IPS-15b (cell line): ENCODE measurements around the gene PRKACB.

Source experiments
- H3K27me3 ChIP-seq: one replicate; pipeline ENCODE4 v1.6.1; 2013; ENCODE audit warnings: low read length; ENCODE audit not compliant: control insufficient read depth, insufficient read depth
- H3K36me3 ChIP-seq: one replicate; pipeline ENCODE4 v1.6.1; 2013; ENCODE audit warnings: low read length; ENCODE audit not compliant: control insufficient read depth, insufficient read depth
- H3K4me1 ChIP-seq: one replicate; pipeline ENCODE4 v1.6.1; 2013; ENCODE audit warnings: mild to moderate bottlenecking, low read length; ENCODE audit not compliant: control insufficient read depth, insufficient read depth
- H3K4me3 ChIP-seq: one replicate; pipeline ENCODE4 v1.5.1; 2013; ENCODE audit warnings: low read depth, low read length
- H3K9ac ChIP-seq: one replicate; pipeline ENCODE4 v1.6.1; 2013; ENCODE audit warnings: low read depth, mild to moderate bottlenecking, low read length
- H3K9me3 ChIP-seq: one replicate; pipeline ENCODE4 v1.6.1; 2013; ENCODE audit warnings: mild to moderate bottlenecking, low read length; ENCODE audit not compliant: control insufficient read depth, insufficient read depth

PRKACB gene

GRCh38 chr1:84181350-84182005 lies 37.4 kb downstream of the PRKACB start:
- Histone ChIP-seq H3K4me3 (no peak overlapping the region), H3K27me3 (no peaks in the 10 kb centered on the region), H3K9me3 (no peaks in the 10 kb centered on the region), H3K36me3 (no peaks in the 10 kb centered on the region), H3K4me1 (no peaks in the 10 kb centered on the region), H3K9ac (no peak overlapping the region)

GRCh38 chr1:84190455-84190854 lies 46.4 kb downstream of the PRKACB start:
- Histone ChIP-seq H3K27me3 (no peaks in the 10 kb centered on the region), H3K9ac (no peak overlapping the region), H3K9me3 (no peaks in the 10 kb centered on the region), H3K4me1 (no peaks in the 10 kb centered on the region), H3K4me3 (no peak overlapping the region), H3K36me3 (no peaks in the 10 kb centered on the region)

- Histone ChIP-seq H3K4me1 (no peaks in the 10 kb centered on the region), H3K27me3 (no peaks in the 10 kb centered on the region), H3K36me3 (no peaks in the 10 kb centered on the region), H3K4me3 (no peak overlapping the region), H3K9me3 (no peaks in the 10 kb centered on the region), H3K9ac (no peak overlapping the region)
These were observed 48.6 kb downstream of the PRKACB start for GRCh38 chr1:84192681-84193080.

- Histone ChIP-seq H3K27me3 (no peaks in the 10 kb centered on the region), H3K9ac (no peak overlapping the region), H3K4me1 (no peaks in the 10 kb centered on the region), H3K36me3 (no peaks in the 10 kb centered on the region), H3K4me3 (no peak overlapping the region), H3K9me3 (no peaks in the 10 kb centered on the region)
These were observed 54.8 kb downstream of the PRKACB start for GRCh38 chr1:84198832-84199231.

- no peaks in the 10 kb centered on the region for H3K9me3 ChIP-seq
- H3K36me3 ChIP-seq, result no peaks in the 10 kb centered on the region
- no peak overlapping the region for H3K9ac ChIP-seq
- H3K27me3 ChIP-seq, result no peaks in the 10 kb centered on the region
- H3K4me3 ChIP-seq, result no peak overlapping the region
- no peaks in the 10 kb centered on the region for H3K4me1 ChIP-seq
These were observed 55.2 kb downstream of the PRKACB start for GRCh38 chr1:84199257-84199656.

- no peaks in the 10 kb centered on the region for H3K36me3 ChIP-seq
These were observed 58.1 kb downstream of the PRKACB start for GRCh38 chr1:84202126-84202525.

GRCh38 chr1:84206375-84206774 lies 62.3 kb downstream of the PRKACB start:
- Histone ChIP-seq H3K9ac (no peak overlapping the region), H3K4me1 (no peaks in the 10 kb centered on the region), H3K9me3 (no peaks in the 10 kb centered on the region), H3K4me3 (no peak overlapping the region), H3K36me3 (no peaks in the 10 kb centered on the region), H3K27me3 (no peaks in the 10 kb centered on the region)

More at GRCh38 chr1:84202126-84202525, 58.1 kb downstream of the PRKACB start:
- no peaks in the 10 kb centered on the region for H3K9me3 ChIP-seq
- H3K9ac ChIP-seq, result no peak overlapping the region
- no peaks in the 10 kb centered on the region for H3K27me3 ChIP-seq
- H3K4me1 ChIP-seq, result no peaks in the 10 kb centered on the region
- H3K4me3 ChIP-seq, result no peak overlapping the region

- Histone ChIP-seq H3K9ac (no peak overlapping the region), H3K27me3 (no peaks in the 10 kb centered on the region), H3K9me3 (no peaks in the 10 kb centered on the region), H3K4me3 (no peak overlapping the region), H3K36me3 (no peaks in the 10 kb centered on the region), H3K4me1 (no peaks in the 10 kb centered on the region)
These were observed 64.9 kb downstream of the PRKACB start for GRCh38 chr1:84208935-84209334.

- Histone ChIP-seq H3K36me3 (no peaks in the 10 kb centered on the region), H3K4me1 (no peaks in the 10 kb centered on the region), H3K4me3 (no peak overlapping the region), H3K27me3 (no peaks in the 10 kb centered on the region), H3K9me3 (no peaks in the 10 kb centered on the region), H3K9ac (no peak overlapping the region)
These were observed 70.3 kb downstream of the PRKACB start for GRCh38 chr1:84214115-84214956.

- Histone ChIP-seq H3K27me3 (no peaks in the 10 kb centered on the region), H3K4me3 (no peak overlapping the region), H3K9ac (no peak overlapping the region), H3K36me3 (no peaks in the 10 kb centered on the region), H3K9me3 (no peaks in the 10 kb centered on the region), H3K4me1 (no peaks in the 10 kb centered on the region)
These were observed 73.2 kb downstream of the PRKACB start for GRCh38 chr1:84217239-84217638.

GRCh38 chr1:84223751-84224432 lies 79.8 kb downstream of the PRKACB start:
- no peak overlapping the region for H3K9ac ChIP-seq
- H3K27me3 ChIP-seq, result no peaks in the 10 kb centered on the region
- H3K4me1 ChIP-seq, result no peaks in the 10 kb centered on the region
- no peak overlapping the region for H3K4me3 ChIP-seq
- no peaks in the 10 kb centered on the region for H3K36me3 ChIP-seq
- H3K9me3 ChIP-seq, result no peaks in the 10 kb centered on the region
